PC-3 (cell line): ENCODE data around the gene PSMD13.

Experiments used
- CTCF ChIP-seq: fragments of 300-600 bp; sonication (generic); conservative IDR thresholded peaks from 2 replicates; pipeline ENCODE4 v1.5.1; 2017; ENCODE audit warnings: antibody characterized with exemption, low read depth, mild to moderate bottlenecking, low read length
- EZH2 ChIP-seq: fragments of 300-600 bp; sonication (generic); IDR thresholded peaks from one replicate; pipeline ENCODE4 v1.6.1; 2017; ENCODE audit warnings: antibody characterized with exemption, mild to moderate bottlenecking, low read length; ENCODE audit not compliant: unreplicated experiment

- TF ChIP-seq CTCF (no peak), EZH2 (no peak)
These were observed 29.0 kb upstream of the PSMD13 start for GRCh38 chr11:207863-208180.
